Measurements from ENCODE around the gene TM4SF1. TPM values are rescaled to one million over a fixed set of nuclear protein-coding genes. Genes with fewer than 3 reads are reported as not detected.
"Not testable (repeated sequence)": the region's sequence is repeated elsewhere in the genome, so short reads cannot be mapped to it uniquely, and the experiment has no call there.

TM4SF1 gene
- total and polyA plus RNA-seq, 8 donors, result 29.8 to 468 (median 90.0) TPM

GRCh38 chr3:149382101-149382467 lies 4.6 kb upstream of the TM4SF1 start:
- 57 to 71% (median 58%) methylated on average over 4 of the region's 4 CpGs for WGBS, 5 donors
- Histone ChIP-seq H3K27me3 (no peaks in the 10 kb centered on the region), H3K27ac (peak overlapping the region in 1 of 5 donors; percentile 17), H3K36me3 (no peaks in the 10 kb centered on the region), H3K4me3 (no peak overlapping the region), H3K9me3 (no peaks in the 10 kb centered on the region), H3K4me1 (peaks cover 21 to 53% (median 39%) of the 10 kb centered on the region in 4 donors)
- DNase-seq, result no peak
- TF ChIP-seq POLR2A (IDR thresholded peaks at IDR 0.05), result no peak
- no peak for TF ChIP-seq POLR2AphosphoS5 (IDR thresholded peaks at IDR 0.05)
- TF ChIP-seq CTCF (IDR thresholded peaks at IDR 0.05), result no peak
- TF ChIP-seq EP300 (IDR thresholded peaks at IDR 0.05), result no peak
- intact Hi-C loops (cut with DNase I; ENCODE audit: low total_unique reads), result no loop called here

GRCh38 chr3:149381173-149382100 lies 4.0 kb upstream of the TM4SF1 start:
- WGBS, 5 donors, result 67 to 79% (median 76%) methylated on average over 6 of the region's 6 CpGs
- H3K9me3 ChIP-seq, result no peaks in the 10 kb centered on the region
- H3K4me3 ChIP-seq, result no peak overlapping the region
- H3K27me3 ChIP-seq, result no peaks in the 10 kb centered on the region
- peak overlapping the region in 1 of 5 donors; percentile 6 for H3K27ac ChIP-seq
- no peaks in the 10 kb centered on the region for H3K36me3 ChIP-seq
- H3K4me1 ChIP-seq, result peaks cover 20 to 46% (median 37%) of the 10 kb centered on the region in 4 donors
- intact Hi-C loops (cut with DNase I; ENCODE audit: low total_unique reads), result no loop called here
- TF ChIP-seq EP300 (IDR thresholded peaks at IDR 0.05), result no peak
- no peak for TF ChIP-seq POLR2A (IDR thresholded peaks at IDR 0.05)
- TF ChIP-seq CTCF (IDR thresholded peaks at IDR 0.05), result no peak
- no peak for TF ChIP-seq POLR2AphosphoS5 (IDR thresholded peaks at IDR 0.05)
- DNase-seq, result no peak

GRCh38 chr3:149380220-149380619 lies 2.8 kb upstream of the TM4SF1 start:
- H3K9me3 ChIP-seq; H3K4me3 ChIP-seq; DNase-seq; H3K36me3 ChIP-seq; H3K27me3 ChIP-seq; intact Hi-C loops (cut with DNase I; ENCODE audit: low total_unique reads): not testable (repeated sequence)
- Histone ChIP-seq H3K4me1 (peaks cover 14 to 39% (median 28%) of the 10 kb centered on the region in 4 donors), H3K27ac (peak overlapping the region in 1 of 5 donors; percentile 88)
- WGBS, 5 donors, result 97% methylated on average over 22 of the region's 32 CpGs; no CpG with 5 or more reads in 4 of the 5 donors

GRCh38 chr3:149378478-149379309 lies 1.2 kb upstream of the TM4SF1 start:
- peak overlapping the region; percentile 82 to 93 (median 87) for H3K27ac ChIP-seq
- intact Hi-C loops (cut with DNase I; ENCODE audit: low total_unique reads), result no loop called here
- no peak for DNase-seq
- TF ChIP-seq POLR2AphosphoS5 (IDR thresholded peaks at IDR 0.05), result no peak
- TF ChIP-seq CTCF (IDR thresholded peaks at IDR 0.05), result no peak
- no peak for TF ChIP-seq POLR2A (IDR thresholded peaks at IDR 0.05)
- no peak for TF ChIP-seq EP300 (IDR thresholded peaks at IDR 0.05)
- WGBS, 5 donors, result 68 to 78% (median 69%) methylated on average over 9 of the region's 9 CpGs
- H3K9me3 ChIP-seq, result no peaks in the 10 kb centered on the region
- peaks cover 14 to 50% (median 27%) of the 10 kb centered on the region in 4 donors for H3K4me1 ChIP-seq
- H3K36me3 ChIP-seq, result peaks cover 0 to 11% (median 0%) of the 10 kb centered on the region in 4 donors
- H3K4me3 ChIP-seq, result no peak overlapping the region
- H3K27me3 ChIP-seq, result no peaks in the 10 kb centered on the region
